Measurements from ENCODE around the gene SLC8A2.

Gene SLC8A2

DNA sequence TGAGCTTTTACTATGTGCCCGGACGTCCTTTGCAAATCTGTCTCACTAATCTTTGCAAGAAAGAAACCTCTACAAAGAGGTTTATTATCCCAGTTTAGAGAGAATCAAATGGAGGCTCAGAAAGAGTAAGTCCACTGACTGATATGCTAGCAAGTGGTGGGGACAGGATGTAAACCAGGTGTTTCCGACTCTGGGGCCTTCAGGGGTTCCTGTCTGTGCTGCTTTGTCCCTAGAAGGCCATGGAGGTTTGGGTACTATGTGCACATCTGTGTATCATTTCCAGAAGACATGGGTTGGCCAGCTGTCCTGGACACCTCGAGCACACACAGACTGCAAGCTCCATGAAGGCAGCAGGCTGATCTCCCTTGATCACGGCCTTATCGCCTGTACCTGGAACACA, 13.5 kb upstream of the SLC8A2 start:
- TF ChIP-seq, protein P1, sequence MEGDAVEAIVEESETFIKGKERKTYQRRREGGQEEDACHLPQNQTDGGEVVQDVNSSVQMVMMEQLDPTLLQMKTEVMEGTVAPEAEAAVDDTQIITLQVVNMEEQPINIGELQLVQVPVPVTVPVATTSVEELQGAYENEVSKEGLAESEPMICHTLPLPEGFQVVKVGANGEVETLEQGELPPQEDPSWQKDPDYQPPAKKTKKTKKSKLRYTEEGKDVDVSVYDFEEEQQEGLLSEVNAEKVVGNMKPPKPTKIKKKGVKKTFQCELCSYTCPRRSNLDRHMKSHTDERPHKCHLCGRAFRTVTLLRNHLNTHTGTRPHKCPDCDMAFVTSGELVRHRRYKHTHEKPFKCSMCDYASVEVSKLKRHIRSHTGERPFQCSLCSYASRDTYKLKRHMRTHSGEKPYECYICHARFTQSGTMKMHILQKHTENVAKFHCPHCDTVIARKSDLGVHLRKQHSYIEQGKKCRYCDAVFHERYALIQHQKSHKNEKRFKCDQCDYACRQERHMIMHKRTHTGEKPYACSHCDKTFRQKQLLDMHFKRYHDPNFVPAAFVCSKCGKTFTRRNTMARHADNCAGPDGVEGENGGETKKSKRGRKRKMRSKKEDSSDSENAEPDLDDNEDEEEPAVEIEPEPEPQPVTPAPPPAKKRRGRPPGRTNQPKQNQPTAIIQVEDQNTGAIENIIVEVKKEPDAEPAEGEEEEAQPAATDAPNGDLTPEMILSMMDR (IDR thresholded peaks at IDR 0.05; ENCODE audit: extremely low read depth, missing control alignments): no peak
- DNase-seq (ENCODE audit: low spot score): no peak

DNA sequence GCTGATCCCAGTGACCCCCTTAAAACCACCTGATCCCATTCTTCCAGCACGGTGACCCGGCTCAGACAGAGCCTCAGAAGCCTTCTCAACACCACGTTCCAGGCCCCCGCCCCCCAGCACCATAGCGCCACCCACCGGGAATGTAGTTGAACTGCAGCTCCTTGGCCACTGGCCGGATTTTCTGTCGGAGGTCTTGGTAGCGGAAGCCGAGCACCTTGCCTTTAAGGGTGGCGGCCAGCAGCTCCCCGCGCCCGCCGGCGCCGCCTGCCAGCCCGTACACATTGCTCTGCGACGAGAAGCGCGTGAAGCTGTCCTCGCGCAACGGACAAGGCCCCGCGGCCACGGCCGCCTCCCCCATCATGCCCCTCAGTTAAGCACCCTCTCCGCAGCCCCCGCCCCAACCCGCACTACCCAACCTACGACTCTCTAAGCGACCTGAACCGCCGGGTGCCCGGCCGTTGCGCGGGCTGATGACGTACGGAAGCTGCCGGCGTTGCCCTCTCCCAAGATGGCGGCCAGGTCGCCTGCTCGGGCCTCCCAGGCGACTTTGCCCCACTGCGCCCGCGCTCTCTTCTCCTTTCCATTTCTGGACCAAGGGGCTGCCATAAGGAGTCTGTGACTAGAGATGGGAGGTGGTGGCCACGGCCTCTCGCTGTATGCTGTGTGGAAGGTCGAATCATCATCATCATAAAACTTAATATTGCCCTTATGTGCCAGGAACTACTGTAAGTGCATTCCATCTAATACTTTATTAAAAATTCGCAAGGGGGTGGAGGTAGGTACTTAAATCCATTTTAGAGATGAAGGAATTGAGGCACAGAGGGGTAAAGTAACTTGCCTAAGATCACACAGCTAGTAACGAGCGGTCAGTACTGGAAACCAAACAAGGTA, 12.4 kb upstream of the SLC8A2 start, which contains the start of gene KPTN:
TSS of gene KPTN (minus strand) at position 420 of the 891 bp plus-strand sequence. CDS start at position 361, 59 bp downstream.
- TF ChIP-seq, protein P1 (IDR thresholded peaks at IDR 0.05; ENCODE audit: extremely low read depth, missing control alignments): peak; percentile 94

DNA sequence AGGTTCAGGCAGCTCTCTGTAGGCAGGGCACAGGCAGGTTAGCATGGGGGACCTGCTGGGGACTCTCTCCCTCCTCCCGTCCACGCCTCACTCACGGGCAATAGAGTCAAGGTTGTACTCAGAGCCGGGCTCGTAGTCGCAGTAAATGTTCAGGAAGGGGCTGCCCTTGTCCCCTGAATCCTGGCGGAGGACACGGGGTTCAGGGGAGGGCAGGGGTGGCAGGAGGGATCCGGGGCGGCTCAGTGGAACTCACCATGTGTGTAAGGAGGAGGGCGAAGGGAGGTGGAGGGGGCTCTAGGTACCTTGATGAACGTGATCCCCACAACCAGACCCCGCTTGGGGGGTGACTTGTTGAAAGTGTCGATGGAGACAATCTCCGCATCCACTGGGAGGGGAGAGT, 11.5 kb upstream of the SLC8A2 start:
- TF ChIP-seq, protein P1 (IDR thresholded peaks at IDR 0.05; ENCODE audit: extremely low read depth, missing control alignments): no peak
- no peak for DNase-seq (ENCODE audit: low spot score)

More for the DNA sequence above, 12.4 kb upstream of the SLC8A2 start, which contains the start of gene KPTN:
- DNase-seq (ENCODE audit: low spot score): peak; percentile 96

DNA sequence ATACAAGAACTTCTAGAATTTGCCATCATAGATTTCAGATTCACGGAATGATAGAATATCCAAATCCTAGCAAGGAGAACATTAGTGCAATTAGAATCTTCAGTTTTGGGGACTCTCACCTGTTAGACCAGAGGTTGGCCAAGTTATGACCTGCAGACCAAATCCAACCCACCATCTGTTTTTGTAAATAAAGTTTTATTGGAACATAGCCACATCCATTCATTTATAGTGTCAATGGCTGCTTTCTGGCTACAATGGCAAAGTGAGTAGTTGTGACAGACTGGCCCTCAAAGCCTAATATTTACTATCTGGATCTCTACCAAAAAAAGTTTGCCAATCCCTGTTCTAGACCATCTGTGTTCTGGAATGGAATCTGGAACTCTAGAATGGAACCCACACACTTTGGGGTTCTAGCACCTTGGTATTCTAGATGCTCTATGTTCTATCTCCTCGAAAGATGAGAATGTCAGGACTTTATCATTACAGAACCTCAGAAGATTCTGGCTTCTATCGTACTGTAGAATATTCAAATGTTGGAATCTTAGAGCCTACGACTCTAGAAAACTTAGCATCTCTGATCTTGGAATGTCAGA, 9.9 kb upstream of the SLC8A2 start:
- no peak for DNase-seq (ENCODE audit: low spot score)
- TF ChIP-seq, protein P1 (IDR thresholded peaks at IDR 0.05; ENCODE audit: extremely low read depth, missing control alignments): no peak

DNA sequence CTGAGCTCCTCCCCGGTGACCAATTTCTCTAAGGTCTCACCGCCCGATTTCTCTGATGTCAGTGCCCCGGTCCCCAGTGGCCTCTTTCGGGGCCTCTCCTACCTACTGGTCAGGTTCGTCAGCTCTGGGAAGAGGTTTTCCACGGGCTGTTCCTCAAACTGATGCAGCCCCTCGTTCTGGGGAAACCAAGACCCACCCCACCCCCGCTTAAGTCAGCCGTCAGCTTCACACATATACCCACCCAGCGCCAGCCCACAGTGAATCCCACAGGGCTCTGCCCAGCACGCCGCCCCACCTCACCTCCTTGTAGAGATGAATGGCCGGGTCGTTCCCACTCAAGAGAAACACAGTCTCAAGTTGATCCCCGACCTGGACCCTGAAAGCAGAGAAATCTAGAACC, 9.0 kb upstream of the SLC8A2 start:
- TF ChIP-seq, protein P1 (IDR thresholded peaks at IDR 0.05; ENCODE audit: extremely low read depth, missing control alignments): no peak
- no peak for DNase-seq (ENCODE audit: low spot score)

DNA sequence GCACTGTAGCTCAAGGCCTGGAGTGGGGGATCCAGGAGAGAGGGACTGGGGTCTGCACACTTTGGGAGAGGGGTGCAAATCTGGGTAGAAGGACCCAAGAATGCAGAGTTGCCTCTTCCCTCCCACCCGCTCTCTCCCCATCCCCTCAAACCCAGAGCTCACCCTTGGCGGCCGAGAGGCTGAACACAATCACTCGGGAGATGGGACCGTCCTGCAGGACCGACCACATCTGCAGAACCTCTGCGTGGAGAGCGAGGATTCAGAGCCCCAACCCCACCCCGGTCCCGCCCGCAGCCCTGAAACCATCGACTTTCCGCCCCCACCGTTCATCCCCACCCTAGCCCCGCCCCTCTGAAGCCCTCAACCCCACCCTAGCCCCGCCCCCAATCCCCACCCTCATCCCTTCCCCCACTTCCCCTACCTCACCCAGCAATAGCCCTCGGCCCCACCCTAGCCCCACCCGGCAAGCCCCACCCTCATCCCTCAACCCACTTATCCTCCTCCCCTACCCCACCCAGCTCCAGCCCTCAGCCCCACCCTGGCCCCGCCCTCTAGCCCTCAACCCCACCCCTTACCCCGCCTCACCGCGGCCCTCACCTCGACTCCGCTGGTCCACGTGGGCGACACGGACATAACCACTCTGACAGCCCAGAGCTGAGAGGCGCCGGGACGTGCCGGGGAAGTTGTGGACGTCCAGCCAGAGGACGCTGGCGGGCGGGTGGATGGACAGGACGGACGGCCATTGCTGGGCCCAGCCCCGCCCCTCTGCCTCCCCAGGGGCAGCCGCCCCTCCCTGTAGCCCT, 8.2 kb upstream of the SLC8A2 start:
- TF ChIP-seq, protein P1 (IDR thresholded peaks at IDR 0.05; ENCODE audit: extremely low read depth, missing control alignments): no peak

More for the DNA sequence above, 8.2 kb upstream of the SLC8A2 start:
- no peak for DNase-seq (ENCODE audit: low spot score)
